Renal cortex interstitium (tissue), 11 donors: ENCODE results near the gene CINP. TPM values are rescaled to one million over a fixed set of nuclear protein-coding genes. Genes with fewer than 3 reads are reported as not detected.
"Not testable (repeated sequence)": the region's sequence is repeated elsewhere in the genome, so short reads cannot be mapped to it uniquely, and the experiment has no call there.

Source experiments
- DNase-seq, 11 donors: peaks; one replicate each; pipeline ENCODE4 v3.0.0-alpha.2; 2013; ENCODE audit warnings: low read depth in 9 of 11, low spot score in 4 of 11; ENCODE audit errors: extremely low read depth in 1 of 11
- polyA plus RNA-seq, 3 donors: library from polyadenylated mRNA; unstranded; fragments of 120-200 nt; gene quantifications; one replicate each; pipeline ENCODE4 v1.2.1, GENCODE V29; 2013; ENCODE audit not compliant: insufficient read length in 3 of 3

Gene CINP
- polyA plus RNA-seq, 3 donors = 31.6 to 41.9 (median 35.6) TPM

DNA sequence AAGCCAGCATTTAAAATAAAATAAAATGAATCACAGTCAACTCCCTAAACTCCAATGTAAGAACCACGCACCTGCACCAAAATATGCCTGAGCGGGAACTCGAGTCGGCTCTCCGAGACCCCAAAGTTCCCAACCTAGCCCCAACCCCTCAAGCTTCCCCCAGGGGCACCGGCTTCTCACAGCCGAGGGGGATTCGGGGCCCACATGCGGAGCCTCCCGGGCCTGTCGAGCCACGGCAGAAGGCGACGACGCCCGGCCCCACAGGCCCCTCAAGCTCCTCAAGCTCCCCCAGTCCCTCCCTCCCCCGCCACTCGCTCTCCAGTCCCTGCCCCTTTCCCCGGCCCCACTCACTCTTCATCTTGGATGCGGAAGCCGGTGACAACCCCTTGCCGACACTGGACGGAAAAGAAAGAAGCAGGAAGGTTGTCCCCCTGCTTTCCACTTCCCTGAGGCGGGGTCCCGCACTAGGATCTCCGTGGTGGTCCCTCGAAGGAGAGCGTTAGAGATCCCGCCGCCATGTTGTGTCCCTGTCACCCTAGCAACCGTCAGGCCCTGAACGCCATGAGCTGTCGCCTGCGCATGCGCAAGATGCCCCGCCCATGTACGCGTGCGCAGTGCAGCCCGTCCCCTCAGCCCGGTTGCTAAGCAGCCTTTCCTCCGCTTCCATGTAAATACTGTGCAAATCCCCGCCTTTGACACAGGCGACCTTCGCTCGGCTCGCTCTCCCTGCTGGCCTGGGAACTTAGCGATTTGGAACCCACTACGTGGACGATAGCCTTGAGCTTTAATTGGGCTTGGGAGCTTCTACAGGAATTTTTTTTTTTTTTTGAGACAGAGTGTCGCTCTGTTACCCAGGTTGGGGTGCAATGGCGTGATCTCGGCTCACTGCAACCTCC, 57.8 kb downstream of the CINP start, which contains the start of gene MOK:
Gene MOK (minus strand): TSS at position 554 of the 896 bp plus-strand sequence. CDS start 196 bp downstream, at position 358.
- peak; percentile 95 to 99 (median 98) for DNase-seq

DNA sequence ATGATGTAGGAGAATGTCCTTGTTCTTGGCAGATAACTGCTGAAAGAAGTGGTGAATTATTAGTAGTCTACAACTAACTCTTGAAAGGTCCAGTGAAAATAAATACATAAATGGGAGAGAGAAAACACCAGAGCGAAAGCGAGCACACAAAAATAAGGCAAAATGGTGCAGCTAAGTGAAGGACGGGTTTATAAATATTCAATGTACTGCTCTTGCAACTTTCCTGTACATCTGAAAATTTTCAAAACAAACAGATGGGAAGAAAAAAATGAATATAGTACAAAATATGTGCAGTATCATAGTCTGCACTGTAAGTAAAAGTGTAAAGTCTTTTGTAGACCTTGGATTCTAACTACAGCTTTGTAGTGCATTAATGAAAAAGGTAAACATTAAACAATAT, 59.0 kb downstream of the CINP start:
- no peak for DNase-seq

DNA sequence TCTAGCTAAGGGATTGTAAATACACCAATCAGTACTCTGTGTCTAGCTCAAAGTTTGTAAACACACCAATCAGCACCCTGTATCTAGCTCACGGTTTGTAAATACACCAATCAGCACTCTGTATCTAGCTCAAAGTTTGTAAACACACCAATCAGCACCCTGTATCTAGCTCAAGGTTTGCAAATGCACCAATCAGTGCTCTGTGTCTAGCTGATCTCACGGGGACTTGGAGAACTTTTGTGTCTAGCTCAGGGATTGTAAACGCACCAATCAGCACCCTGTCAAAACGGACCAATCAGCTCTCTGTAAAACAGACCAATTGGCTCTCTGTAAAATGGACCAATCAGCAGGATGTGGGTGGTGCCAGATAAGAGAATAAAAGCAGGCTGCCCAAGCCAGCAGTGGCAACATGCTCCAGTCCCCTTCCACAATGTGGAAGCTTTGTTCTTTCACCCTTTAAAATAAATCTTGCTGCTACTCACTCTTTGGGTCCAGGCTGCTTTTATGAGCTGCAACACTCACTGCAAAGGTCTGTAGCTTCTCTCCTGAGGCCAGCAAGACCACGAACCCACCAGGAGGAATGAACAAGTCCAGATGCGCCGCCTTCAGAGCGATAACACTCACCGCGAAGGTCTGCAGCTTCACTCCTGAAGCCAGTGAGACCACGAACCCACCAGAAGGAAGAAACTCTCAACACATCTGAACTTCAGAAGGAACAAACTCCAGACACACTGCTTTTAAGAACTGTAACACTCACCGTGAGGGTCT, 64.2 kb downstream of the CINP start:
- not testable (repeated sequence) for DNase-seq

Other genes with a start within 250 kb of the CINP start
- 10 to 100 TPM; 28.3 to 31.1 (median 30.4) TPM for gene WDR20, start 223.0 kb downstream of the CINP start, polyA plus RNA-seq
- 10 to 100 TPM; 27.2 to 39.3 (median 28.0) TPM for gene MOK, start 57.7 kb downstream of the CINP start, polyA plus RNA-seq
- 10 to 100 TPM; 14.6 to 22.3 (median 15.1) TPM for gene ZNF839, start 43.1 kb downstream of the CINP start, polyA plus RNA-seq
- 10 to 100 TPM; 14.7 to 19.6 (median 16.8) TPM for gene TECPR2, start 51 bp upstream of the CINP start, polyA plus RNA-seq
- gene ANKRD9, start 146.9 kb upstream of the CINP start, polyA plus RNA-seq = 1 to 10 TPM; 4.7 to 7.5 (median 5.3) TPM
- 10 to 100 TPM; 35.8 to 43.1 (median 38.0) TPM for gene RCOR1, start 229.8 kb upstream of the CINP start, polyA plus RNA-seq